Myocyte (in vitro differentiated cells): ENCODE results near the gene DLG3. TPM values are rescaled to one million over a fixed set of nuclear protein-coding genes. Genes with fewer than 3 reads are reported as not detected.

Source experiments
- DNase-seq: peaks from one replicate; pipeline ENCODE4 v3.0.0-alpha.2; 2012; ENCODE audit warnings: low read depth
- total RNA-seq: library from RNA; depleted of rRNA; stranded (reverse); fragments of >200 nt; gene quantifications from 2 replicates; pipeline ENCODE4 v1.2.3, GENCODE V29; 2014

Gene DLG3
- total RNA-seq, 1 donor from 2014 or later, result 1.2 TPM

- no peak for DNase-seq
Observed at GRCh38 chrX:70476166-70476933, 31.7 kb downstream of the DLG3 start.

GRCh38 chrX:70476934-70477733 lies 32.5 kb downstream of the DLG3 start:
- DNase-seq, result peak; percentile 56

- no peak for DNase-seq
Observed at GRCh38 chrX:70477734-70478075, 33.1 kb downstream of the DLG3 start.

- DNase-seq, result no peak
Observed at GRCh38 chrX:70478526-70479245, 34.1 kb downstream of the DLG3 start.

GRCh38 chrX:70479247-70479921 lies 34.7 kb downstream of the DLG3 start:
- peak; percentile 21 for DNase-seq

- DNase-seq, result no peak
Observed at GRCh38 chrX:70479922-70480659, 35.5 kb downstream of the DLG3 start.

- DNase-seq, result no peak
Observed at GRCh38 chrX:70480660-70481018, 36.0 kb downstream of the DLG3 start.

- no peak for DNase-seq
Observed at GRCh38 chrX:70481471-70482270, 37.0 kb downstream of the DLG3 start.

- DNase-seq, result no peak
Observed at GRCh38 chrX:70482300-70482699, 37.7 kb downstream of the DLG3 start.

GRCh38 chrX:70485466-70485865 lies 40.8 kb downstream of the DLG3 start:
- no peak for DNase-seq

GRCh38 chrX:70488856-70489255 lies 44.2 kb downstream of the DLG3 start:
- DNase-seq, result no peak

- no peak for DNase-seq
Observed at GRCh38 chrX:70494441-70494840, 49.8 kb downstream of the DLG3 start.

- DNase-seq, result no peak
Observed at GRCh38 chrX:70496491-70496890, 51.9 kb downstream of the DLG3 start.

- peak; percentile 60 for DNase-seq
Observed at GRCh38 chrX:70497026-70497425, 52.4 kb downstream of the DLG3 start.

- DNase-seq, result no peak
Observed at GRCh38 chrX:70498129-70498528, 53.5 kb downstream of the DLG3 start.

GRCh38 chrX:70500826-70501225 lies 56.2 kb downstream of the DLG3 start:
- DNase-seq, result no peak

GRCh38 chrX:70504772-70505450 lies 60.3 kb downstream of the DLG3 start:
- DNase-seq, result no peak

- no peak for DNase-seq
Observed at GRCh38 chrX:70505451-70505841, 60.8 kb downstream of the DLG3 start.

GRCh38 chrX:70508296-70508911 lies 63.8 kb downstream of the DLG3 start:
- DNase-seq, result no peak
